Urothelium cell line (cell line): ENCODE data around the gene LHFPL3.

ENCODE experiments used
- DNase-seq: peaks from one replicate; pipeline ENCODE4 v3.0.0; 2011; ENCODE audit warnings: low spot score, mixed read lengths
- FAIRE-seq: peaks from 2 replicates; lab custom pipeline; 2011; peaks lifted over from hg19 to GRCh38; lab: Jason Lieb, UNC

LHFPL3 gene

GRCh38 chr7:104883718-104884452 is 555.5 kb downstream of the LHFPL3 start:
- FAIRE-seq (peak; percentile 58), DNase-seq (peak; percentile 95)

GRCh38 chr7:104886651-104887050 is 558.2 kb downstream of the LHFPL3 start:
- FAIRE-seq (no peak), DNase-seq (no peak)

GRCh38 chr7:104890216-104890615 is 561.8 kb downstream of the LHFPL3 start:
- DNase-seq (no peak), FAIRE-seq (no peak)

GRCh38 chr7:104891949-104892348 is 563.5 kb downstream of the LHFPL3 start:
- FAIRE-seq (no peak), DNase-seq (no peak)

- no peak for FAIRE-seq
- DNase-seq = no peak
These were observed 565.9 kb downstream of the LHFPL3 start for GRCh38 chr7:104894314-104894713.

GRCh38 chr7:104894726-104895521 is 566.5 kb downstream of the LHFPL3 start:
- FAIRE-seq (no peak), DNase-seq (no peak)

- no peak for FAIRE-seq
- DNase-seq = no peak
These were observed 567.3 kb downstream of the LHFPL3 start for GRCh38 chr7:104895522-104896236.

- no peak for DNase-seq
- no peak for FAIRE-seq
These were observed 570.0 kb downstream of the LHFPL3 start for GRCh38 chr7:104898434-104898833.

- no peak for FAIRE-seq
- DNase-seq = no peak
These were observed 572.3 kb downstream of the LHFPL3 start for GRCh38 chr7:104900525-104901239.

GRCh38 chr7:104901240-104901619 is 572.8 kb downstream of the LHFPL3 start:
- no peak for DNase-seq
- no peak for FAIRE-seq

- DNase-seq (no peak), FAIRE-seq (no peak)
These were observed 573.8 kb downstream of the LHFPL3 start for GRCh38 chr7:104902183-104902582.

- no peak for FAIRE-seq
These were observed 574.6 kb downstream of the LHFPL3 start for GRCh38 chr7:104903044-104903443.

GRCh38 chr7:104903846-104904245 is 575.4 kb downstream of the LHFPL3 start:
- FAIRE-seq = no peak

More at GRCh38 chr7:104903044-104903443, 574.6 kb downstream of the LHFPL3 start:
- DNase-seq = no peak

GRCh38 chr7:104906032-104906431 is 577.6 kb downstream of the LHFPL3 start:
- FAIRE-seq = no peak
- DNase-seq = no peak

More at GRCh38 chr7:104903846-104904245, 575.4 kb downstream of the LHFPL3 start:
- no peak for DNase-seq

GRCh38 chr7:104906556-104906955 is 578.2 kb downstream of the LHFPL3 start:
- no peak for DNase-seq
- no peak for FAIRE-seq

- FAIRE-seq = no peak
- DNase-seq = no peak
These were observed 580.2 kb downstream of the LHFPL3 start for GRCh38 chr7:104908636-104909035.

GRCh38 chr7:104909096-104909495 is 580.7 kb downstream of the LHFPL3 start:
- FAIRE-seq = no peak

GRCh38 chr7:104914421-104914820 is 586.0 kb downstream of the LHFPL3 start:
- peak; percentile 76 for FAIRE-seq
- DNase-seq = no peak

More at GRCh38 chr7:104909096-104909495, 580.7 kb downstream of the LHFPL3 start:
- DNase-seq = no peak

- no peak for FAIRE-seq
- no peak for DNase-seq
These were observed 593.2 kb downstream of the LHFPL3 start for GRCh38 chr7:104921596-104921995.

- DNase-seq = no peak
- FAIRE-seq = no peak
These were observed 594.0 kb downstream of the LHFPL3 start for GRCh38 chr7:104922182-104923009.
